ENCODE data around the gene NLRP9.

- TF ChIP-seq EP300 (conservative IDR thresholded peaks at IDR 0.05; ENCODE audit: poor library complexity, severe bottlenecking) (no peak), CTCF (IDR thresholded peaks at IDR 0.05; ENCODE audit: poor library complexity, severe bottlenecking) (no peak), EZH2 (IDR thresholded peaks at IDR 0.05; ENCODE audit: borderline replicate concordance, insufficient read depth, low read length, poor library complexity, severe bottlenecking) (no peak), RAD21 (conservative IDR thresholded peaks at IDR 0.05) (no peak)
These were observed 40.5 kb downstream of the NLRP9 start for GRCh38 chr19:55697698-55698097.
